Panc1 (cell line): ENCODE measurements around the gene ATF6B.

Experiments used
- CTCF ChIP-seq: fragments of 450-650 bp; IDR thresholded peaks from 2 replicates; pipeline ENCODE4 v1.5.1; 2017; ENCODE audit warnings: mild to moderate bottlenecking
- POLR2AphosphoS5 ChIP-seq: IDR thresholded peaks from 2 replicates; pipeline ENCODE4 v1.6.1; 2012; ENCODE audit warnings: mild to moderate bottlenecking, low read depth, low read length, moderate library complexity

- TF ChIP-seq CTCF: no peak
- TF ChIP-seq POLR2AphosphoS5: no peak
These were observed 54.4 kb downstream of the ATF6B start for GRCh38 chr6:32073613-32074012.
